Left renal cortex interstitium (tissue), 4 donors: ENCODE data around the gene TXNRD2. TPM values are rescaled to one million over a fixed set of nuclear protein-coding genes. Genes with fewer than 3 reads are reported as not detected.
"Not testable (repeated sequence)": the region's sequence is repeated elsewhere in the genome, so short reads cannot be mapped to it uniquely, and the experiment has no call there.

Experiments
- DNase-seq, 4 donors: peaks; one replicate each; pipeline ENCODE4 v3.0.0-alpha.2; 2013; ENCODE audit warnings: low read depth in 4 of 4, low spot score in 2 of 4, missing footprints in 1 of 4
- polyA plus RNA-seq, 4 donors: library from polyadenylated mRNA; unstranded; fragments of 120-200 nt; gene quantifications; one replicate each; pipeline ENCODE4 v1.2.1, GENCODE V29; 2013; ENCODE audit not compliant: insufficient read length in 4 of 4

Gene TXNRD2
- polyA plus RNA-seq, 4 donors = 23.0 to 35.8 (median 29.3) TPM

GRCh38 chr22:19929586-19930550 lies 11.8 kb downstream of the TXNRD2 start:
- no peak for DNase-seq

GRCh38 chr22:19928207-19928606 lies 13.4 kb downstream of the TXNRD2 start:
- no peak for DNase-seq

GRCh38 chr22:19927696-19928095 lies 13.9 kb downstream of the TXNRD2 start:
- no peak for DNase-seq

GRCh38 chr22:19926028-19926427 lies 15.6 kb downstream of the TXNRD2 start:
- not testable (repeated sequence) for DNase-seq

- no peak for DNase-seq
These were observed 17.6 kb downstream of the TXNRD2 start for GRCh38 chr22:19923914-19924513.

GRCh38 chr22:19921544-19922081 lies 20.0 kb downstream of the TXNRD2 start:
- DNase-seq = no peak

- DNase-seq = no peak
These were observed 21.8 kb downstream of the TXNRD2 start for GRCh38 chr22:19919701-19920363.

- no peak for DNase-seq
These were observed 23.1 kb downstream of the TXNRD2 start for GRCh38 chr22:19918332-19919106.

- DNase-seq = no peak
These were observed 24.1 kb downstream of the TXNRD2 start for GRCh38 chr22:19917389-19918138.

GRCh38 chr22:19916941-19917340 lies 24.7 kb downstream of the TXNRD2 start:
- no peak for DNase-seq

GRCh38 chr22:19916006-19916405 lies 25.6 kb downstream of the TXNRD2 start:
- no peak for DNase-seq

GRCh38 chr22:19915287-19915954 lies 26.2 kb downstream of the TXNRD2 start:
- DNase-seq = no peak

GRCh38 chr22:19914201-19914943 lies 27.2 kb downstream of the TXNRD2 start:
- DNase-seq = no peak

GRCh38 chr22:19913337-19913936 lies 28.2 kb downstream of the TXNRD2 start:
- no peak for DNase-seq

- no peak for DNase-seq
These were observed 29.2 kb downstream of the TXNRD2 start for GRCh38 chr22:19912271-19912999.

- DNase-seq = no peak
These were observed 29.9 kb downstream of the TXNRD2 start for GRCh38 chr22:19911540-19912270.
